ENCODE measurements around the gene KEL.
"Not testable (repeated sequence)": the region's sequence is repeated elsewhere in the genome, so short reads cannot be mapped to it uniquely, and the experiment has no call there.

The KEL gene, protein sequence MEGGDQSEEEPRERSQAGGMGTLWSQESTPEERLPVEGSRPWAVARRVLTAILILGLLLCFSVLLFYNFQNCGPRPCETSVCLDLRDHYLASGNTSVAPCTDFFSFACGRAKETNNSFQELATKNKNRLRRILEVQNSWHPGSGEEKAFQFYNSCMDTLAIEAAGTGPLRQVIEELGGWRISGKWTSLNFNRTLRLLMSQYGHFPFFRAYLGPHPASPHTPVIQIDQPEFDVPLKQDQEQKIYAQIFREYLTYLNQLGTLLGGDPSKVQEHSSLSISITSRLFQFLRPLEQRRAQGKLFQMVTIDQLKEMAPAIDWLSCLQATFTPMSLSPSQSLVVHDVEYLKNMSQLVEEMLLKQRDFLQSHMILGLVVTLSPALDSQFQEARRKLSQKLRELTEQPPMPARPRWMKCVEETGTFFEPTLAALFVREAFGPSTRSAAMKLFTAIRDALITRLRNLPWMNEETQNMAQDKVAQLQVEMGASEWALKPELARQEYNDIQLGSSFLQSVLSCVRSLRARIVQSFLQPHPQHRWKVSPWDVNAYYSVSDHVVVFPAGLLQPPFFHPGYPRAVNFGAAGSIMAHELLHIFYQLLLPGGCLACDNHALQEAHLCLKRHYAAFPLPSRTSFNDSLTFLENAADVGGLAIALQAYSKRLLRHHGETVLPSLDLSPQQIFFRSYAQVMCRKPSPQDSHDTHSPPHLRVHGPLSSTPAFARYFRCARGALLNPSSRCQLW

GRCh38 chr7:142961973-142962926 lies at the start of gene KEL:
KEL (minus strand) TSS chr7:142962363; CDS start chr7:142962206, 157 bp downstream.
- in situ Hi-C loops (cut with HindIII; ENCODE audit: low pct_ligation_motif_present, low pct_unique_long_range_greater_than_20kb, low sequenced_read_pairs) = no loop called here
- no peak for DNase-seq

- peak; percentile 82 for DNase-seq
- in situ Hi-C loops (cut with HindIII; ENCODE audit: low pct_ligation_motif_present, low pct_unique_long_range_greater_than_20kb, low sequenced_read_pairs) = no loop called here
Measured at GRCh38 chr7:143008007-143008901, 46.1 kb upstream of the KEL start.

- in situ Hi-C loops (cut with HindIII; ENCODE audit: low pct_ligation_motif_present, low pct_unique_long_range_greater_than_20kb, low sequenced_read_pairs) = no loop called here
- no peak for DNase-seq
Measured at GRCh38 chr7:143005632-143006260, 43.6 kb upstream of the KEL start.

DNA sequence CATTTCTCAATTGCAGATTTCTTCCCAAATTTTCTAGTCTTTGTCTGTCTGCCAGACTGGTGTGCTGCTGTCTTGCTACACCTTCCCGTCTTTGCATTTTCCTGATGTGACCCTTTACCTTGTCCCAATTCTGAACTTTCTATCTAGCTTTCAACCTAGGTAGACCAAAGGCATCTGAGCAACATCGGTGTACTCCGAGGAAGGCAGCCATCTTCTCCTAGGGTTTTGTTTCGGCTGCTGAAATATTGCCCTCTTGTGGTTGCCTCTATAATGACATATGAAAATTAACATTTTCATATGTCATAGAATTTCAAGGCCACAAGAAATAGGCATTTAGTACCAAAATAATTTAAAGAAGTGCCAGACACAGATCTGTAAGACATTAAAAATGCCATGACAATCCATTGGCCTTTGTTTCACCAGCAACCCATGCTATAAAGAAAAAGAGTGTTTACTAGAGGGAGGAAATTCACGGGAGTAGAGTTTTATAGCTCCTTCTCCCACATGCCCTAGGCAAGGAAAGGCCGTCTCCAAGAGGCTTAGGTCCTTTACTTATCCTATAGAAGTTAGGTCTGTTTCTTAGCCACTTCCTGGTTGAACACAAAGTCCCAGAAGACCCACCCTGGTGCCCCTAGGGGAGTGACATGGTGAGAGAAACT lies 41.4 kb upstream of the KEL start:
- DNase-seq = peak; percentile 59
- in situ Hi-C loops (cut with HindIII; ENCODE audit: low pct_ligation_motif_present, low pct_unique_long_range_greater_than_20kb, low sequenced_read_pairs) = no loop called here

- no peak for DNase-seq
Measured at GRCh38 chr7:143002898-143003297, 40.7 kb upstream of the KEL start.

GRCh38 chr7:143002106-143002505 lies 39.9 kb upstream of the KEL start:
- in situ Hi-C loops (cut with HindIII; ENCODE audit: low pct_ligation_motif_present, low pct_unique_long_range_greater_than_20kb, low sequenced_read_pairs) = no loop called here
- peak; percentile 36 for DNase-seq

More at GRCh38 chr7:143002898-143003297, 40.7 kb upstream of the KEL start:
- in situ Hi-C loops (cut with HindIII; ENCODE audit: low pct_ligation_motif_present, low pct_unique_long_range_greater_than_20kb, low sequenced_read_pairs) = no loop called here

GRCh38 chr7:143000648-143001047 lies 38.5 kb upstream of the KEL start:
- in situ Hi-C loops (cut with HindIII; ENCODE audit: low pct_ligation_motif_present, low pct_unique_long_range_greater_than_20kb, low sequenced_read_pairs) = no loop called here
- DNase-seq = no peak

GRCh38 chr7:142999793-143000192 lies 37.6 kb upstream of the KEL start:
- in situ Hi-C loops (cut with HindIII; ENCODE audit: low pct_ligation_motif_present, low pct_unique_long_range_greater_than_20kb, low sequenced_read_pairs) = no loop called here
- no peak for DNase-seq

DNA sequence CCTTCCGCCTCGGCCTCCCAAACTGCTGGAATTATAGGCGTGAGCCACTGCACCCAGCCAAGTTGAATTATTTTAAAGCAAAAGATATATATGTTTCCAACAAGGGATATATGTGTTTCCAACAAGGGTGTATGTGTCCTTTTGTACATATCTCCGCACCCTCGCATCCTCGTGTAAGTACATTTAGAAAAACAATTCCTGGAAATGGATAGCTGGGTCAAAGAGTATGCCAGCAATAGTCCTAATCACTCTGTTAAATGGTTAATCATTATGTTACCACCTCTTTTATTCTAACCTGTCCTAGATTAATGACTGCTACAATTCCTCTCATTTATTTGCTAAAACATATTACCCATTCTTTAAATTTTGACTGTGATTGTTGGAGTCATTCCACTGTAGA lies 36.8 kb upstream of the KEL start:
- in situ Hi-C loops (cut with HindIII; ENCODE audit: low pct_ligation_motif_present, low pct_unique_long_range_greater_than_20kb, low sequenced_read_pairs) = no loop called here
- no peak for DNase-seq

DNA sequence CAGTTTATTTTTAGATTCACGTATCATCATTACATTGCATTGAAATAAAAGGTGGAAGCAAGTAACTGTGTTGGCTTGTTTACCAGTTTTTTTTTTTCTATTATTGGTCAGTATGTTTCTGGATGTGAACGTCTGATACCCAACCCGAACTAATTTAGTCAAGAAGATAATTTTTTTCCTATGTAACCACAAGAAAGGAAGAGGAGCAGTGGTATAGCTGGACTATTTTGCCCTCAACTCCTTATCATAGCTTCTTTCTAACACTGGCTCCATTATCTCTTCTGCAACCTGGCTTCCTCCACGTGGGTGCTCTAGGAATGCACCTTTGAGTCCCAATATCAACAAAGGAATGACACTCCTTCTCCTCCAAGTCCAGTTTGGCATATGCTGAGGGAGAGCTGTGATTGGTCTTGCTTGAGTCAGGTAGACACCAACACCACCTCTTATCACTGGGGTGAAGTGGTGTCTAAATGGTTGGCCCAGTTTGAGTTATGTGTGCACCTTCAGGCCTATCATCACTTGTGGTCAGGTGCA lies 35.4 kb upstream of the KEL start:
- in situ Hi-C loops (cut with HindIII; ENCODE audit: low pct_ligation_motif_present, low pct_unique_long_range_greater_than_20kb, low sequenced_read_pairs) = no loop called here

GRCh38 chr7:142992427-142992826 lies 30.3 kb upstream of the KEL start:
- DNase-seq = no peak
- in situ Hi-C loops (cut with HindIII; ENCODE audit: low pct_ligation_motif_present, low pct_unique_long_range_greater_than_20kb, low sequenced_read_pairs) = no loop called here

More for the DNA sequence above, 35.4 kb upstream of the KEL start:
- no peak for DNase-seq

DNA sequence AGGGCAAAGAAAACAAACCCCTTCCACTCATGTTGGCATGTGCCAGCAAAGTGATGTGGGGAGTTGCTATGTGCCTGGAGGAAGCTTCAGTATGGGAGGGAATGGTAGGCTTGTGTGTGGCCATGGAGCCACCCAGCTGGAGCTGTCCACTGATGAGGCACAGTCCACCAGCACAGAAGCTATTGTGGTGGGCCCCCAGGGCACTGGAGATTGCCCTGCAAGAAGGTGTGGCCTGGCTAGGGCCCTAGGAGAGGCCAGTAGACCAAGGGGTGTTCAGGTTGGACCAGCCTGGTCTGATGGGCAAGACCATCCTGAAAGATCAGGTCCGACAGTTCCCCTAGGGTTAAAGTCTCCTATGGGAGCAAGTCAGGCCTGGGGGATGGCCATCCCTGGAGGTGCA lies 22.1 kb upstream of the KEL start:
- in situ Hi-C loops (cut with HindIII; ENCODE audit: low pct_ligation_motif_present, low pct_unique_long_range_greater_than_20kb, low sequenced_read_pairs) = no loop called here

DNA sequence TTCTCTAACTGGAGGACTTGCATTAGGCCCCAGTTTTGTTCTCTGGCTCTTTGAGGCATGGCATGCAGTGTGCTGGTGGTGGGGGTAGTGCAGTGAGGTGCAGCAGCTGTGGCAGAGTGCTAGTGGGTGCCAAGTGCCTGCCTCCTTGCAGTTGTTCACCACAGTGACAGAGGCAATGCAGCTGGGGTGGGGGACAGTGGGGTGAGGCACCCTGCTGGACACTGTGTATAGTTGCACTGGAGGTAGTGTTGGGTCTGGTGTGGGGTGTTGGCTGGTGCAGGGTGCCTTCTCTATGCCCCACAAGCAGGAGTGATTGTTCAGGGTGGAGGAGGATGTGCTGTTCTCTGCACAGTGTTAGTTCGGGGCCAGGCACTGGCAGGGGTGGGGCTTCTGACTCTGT lies 21.7 kb upstream of the KEL start:
- in situ Hi-C loops (cut with HindIII; ENCODE audit: low pct_ligation_motif_present, low pct_unique_long_range_greater_than_20kb, low sequenced_read_pairs) = no loop called here
- no peak for DNase-seq

More for the DNA sequence above, 22.1 kb upstream of the KEL start:
- DNase-seq = no peak

DNA sequence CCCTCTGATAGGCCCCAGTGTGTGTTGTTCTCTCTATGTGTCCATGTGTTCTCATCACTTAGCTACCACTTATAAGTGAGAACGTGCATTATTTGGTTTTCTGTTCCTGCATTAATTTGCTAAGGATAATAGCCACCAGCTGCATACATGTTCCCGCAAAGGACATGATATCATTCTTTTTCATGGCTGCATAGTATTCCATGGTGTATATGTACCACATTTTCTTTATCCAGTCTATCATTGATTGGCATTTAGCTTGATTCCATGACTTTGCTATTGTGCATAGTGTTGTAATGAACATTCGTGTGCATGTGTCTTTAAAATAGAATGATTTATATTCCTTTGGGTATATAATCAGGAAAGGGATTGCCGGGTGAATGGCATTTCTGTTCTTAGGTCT lies 16.2 kb upstream of the KEL start:
- in situ Hi-C loops (cut with HindIII; ENCODE audit: low pct_ligation_motif_present, low pct_unique_long_range_greater_than_20kb, low sequenced_read_pairs); DNase-seq: not testable (repeated sequence)

GRCh38 chr7:142974626-142975025 lies 12.5 kb upstream of the KEL start:
- in situ Hi-C loops (cut with HindIII; ENCODE audit: low pct_ligation_motif_present, low pct_unique_long_range_greater_than_20kb, low sequenced_read_pairs) = no loop called here
- DNase-seq = no peak

- in situ Hi-C loops (cut with HindIII; ENCODE audit: low pct_ligation_motif_present, low pct_unique_long_range_greater_than_20kb, low sequenced_read_pairs) = no loop called here
- DNase-seq = no peak
Measured at GRCh38 chr7:142969183-142969582, 7.0 kb upstream of the KEL start.

- in situ Hi-C loops (cut with HindIII; ENCODE audit: low pct_ligation_motif_present, low pct_unique_long_range_greater_than_20kb, low sequenced_read_pairs) = no loop called here
- no peak for DNase-seq
Measured at GRCh38 chr7:142968229-142968628, 6.1 kb upstream of the KEL start.
